NCI-H748 treated with DMSO at 0.1 percent for 48 hours (cell line): ENCODE data around the gene HMCN2.

Experiments used
- DNase-seq: peaks from one replicate; lab custom pipeline; 2025; lab: John Stamatoyannopoulos, UW

The HMCN2 gene

DNA sequence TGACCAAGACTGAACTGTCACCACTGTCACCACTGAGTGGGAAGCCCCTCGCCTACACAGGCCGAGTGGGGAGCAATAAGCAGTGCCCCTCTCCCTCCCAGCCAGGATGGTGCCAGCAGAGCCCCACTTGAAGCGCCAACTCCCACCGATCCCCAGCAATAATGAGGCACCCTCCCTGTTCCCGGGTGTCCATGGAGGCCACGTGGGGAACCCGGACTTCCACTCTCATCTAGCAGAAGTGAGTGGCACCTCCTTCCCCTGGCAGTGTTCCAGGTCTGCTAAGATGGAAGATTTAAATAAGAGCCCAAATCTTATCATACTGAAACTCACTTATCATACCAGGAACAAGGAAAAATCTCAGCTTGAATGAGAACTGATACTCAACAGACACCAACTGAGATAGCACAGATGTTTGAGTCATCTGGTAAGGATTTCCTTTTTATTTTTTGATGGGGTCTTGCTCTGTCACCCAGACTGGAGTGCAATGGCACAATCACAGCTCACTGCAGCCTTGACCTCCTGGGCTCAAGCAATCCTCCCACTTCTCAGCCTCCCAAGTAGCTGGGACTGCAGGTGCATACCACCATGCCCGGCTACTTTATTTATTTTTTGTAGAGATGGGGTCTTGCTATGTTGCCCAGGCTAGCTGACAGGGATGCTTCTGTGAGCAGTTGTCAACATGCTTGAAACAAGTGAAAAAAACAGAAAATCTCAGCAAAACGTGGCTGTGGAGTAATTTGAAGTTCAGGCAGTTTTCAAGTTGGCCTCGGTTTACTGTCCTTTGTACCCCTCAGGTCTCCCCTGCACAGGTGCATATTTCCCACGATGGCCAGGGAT, 149.6 kb downstream of the HMCN2 start:
- no peak for DNase-seq

DNA sequence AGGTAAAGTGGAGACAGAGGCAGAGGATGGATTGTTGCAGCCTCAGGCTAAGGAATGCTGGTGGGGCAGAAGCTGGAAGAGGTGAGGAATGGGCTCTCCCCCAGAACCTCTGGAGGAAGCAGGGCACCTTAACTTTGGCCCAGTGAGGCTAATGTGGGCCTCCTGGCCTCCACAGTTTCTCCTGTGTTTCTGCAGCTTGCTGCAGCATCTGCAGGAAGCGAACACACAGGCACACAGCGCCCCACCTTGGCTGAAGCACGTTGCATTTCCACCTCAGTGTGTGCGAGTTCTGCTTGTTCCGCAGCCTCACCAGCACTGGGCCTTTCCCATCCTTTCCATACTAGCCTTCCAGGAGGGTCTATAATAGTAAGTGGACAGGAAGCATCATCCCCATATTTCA, 152.0 kb downstream of the HMCN2 start:
- DNase-seq, result no peak

DNA sequence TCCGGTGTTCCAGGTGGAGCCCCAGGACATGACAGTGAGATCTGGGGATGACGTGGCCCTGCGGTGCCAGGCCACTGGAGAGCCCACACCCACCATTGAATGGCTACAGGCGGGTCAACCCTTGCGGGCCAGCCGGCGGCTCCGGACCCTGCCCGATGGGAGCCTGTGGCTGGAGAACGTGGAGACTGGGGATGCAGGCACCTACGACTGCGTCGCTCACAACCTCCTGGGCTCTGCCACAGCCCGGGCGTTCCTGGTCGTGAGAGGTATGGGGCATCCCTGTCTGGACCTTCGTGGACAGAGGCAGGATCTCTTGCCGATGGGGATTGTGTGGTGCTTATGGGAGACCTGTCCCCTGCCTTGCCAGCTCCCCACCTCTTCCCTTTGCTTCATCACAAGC, 153.2 kb downstream of the HMCN2 start:
- DNase-seq, result no peak

DNA sequence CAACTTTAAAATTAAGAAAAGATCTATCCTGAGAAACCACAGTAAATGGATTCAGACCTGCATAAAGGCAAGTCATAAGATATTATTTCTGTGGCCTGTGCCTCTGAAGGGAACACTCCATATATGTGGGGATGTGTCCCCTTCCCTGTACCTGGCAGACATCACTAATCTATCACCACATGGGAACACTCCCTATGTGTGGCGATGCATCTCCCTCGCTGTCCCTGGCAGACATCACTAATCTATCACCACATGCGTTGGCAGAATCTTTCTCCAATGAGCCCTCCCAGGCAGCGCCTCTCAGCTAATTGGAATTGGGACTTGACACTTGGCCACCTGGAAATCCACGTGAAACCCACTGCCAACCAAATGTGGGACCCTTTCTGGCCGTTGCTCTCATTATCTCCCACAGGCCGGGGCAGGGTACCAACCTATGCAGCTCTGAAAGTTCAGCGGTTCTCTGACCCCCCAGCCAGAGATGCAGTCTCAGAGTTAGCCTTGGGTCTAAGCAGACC, 154.0 kb downstream of the HMCN2 start:
- DNase-seq, result no peak

DNA sequence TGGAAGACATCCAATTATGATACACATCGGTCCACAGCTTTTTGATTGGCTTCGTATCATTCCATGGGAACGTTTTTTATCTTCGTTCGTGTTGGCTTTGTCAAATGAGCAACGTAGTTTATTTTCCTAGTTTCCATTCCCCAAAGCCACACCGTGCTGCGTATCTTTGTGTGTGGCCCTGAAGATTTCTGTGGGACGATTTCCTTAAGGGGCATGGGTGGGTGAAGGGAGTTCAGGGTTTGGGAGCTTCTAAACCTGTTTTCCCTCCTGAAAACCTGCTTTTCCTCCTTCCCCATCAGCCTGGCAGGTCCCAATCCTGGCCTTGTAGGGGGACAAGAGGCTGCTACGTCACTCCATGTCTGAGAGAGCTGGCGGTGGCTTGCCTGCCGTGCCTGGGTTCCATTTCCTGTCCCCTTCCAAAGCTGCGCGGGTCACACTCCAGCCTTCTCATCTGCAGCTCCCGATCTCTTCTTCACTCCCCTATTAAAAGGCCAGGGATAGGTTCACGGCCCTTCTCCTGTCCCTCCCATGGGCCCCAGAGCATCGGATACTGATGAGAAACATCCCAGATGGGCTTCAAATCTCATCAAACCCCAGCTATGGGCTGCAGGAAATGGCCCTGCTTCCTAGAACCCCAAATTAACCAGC, 155.7 kb downstream of the HMCN2 start:
- DNase-seq, result no peak

DNA sequence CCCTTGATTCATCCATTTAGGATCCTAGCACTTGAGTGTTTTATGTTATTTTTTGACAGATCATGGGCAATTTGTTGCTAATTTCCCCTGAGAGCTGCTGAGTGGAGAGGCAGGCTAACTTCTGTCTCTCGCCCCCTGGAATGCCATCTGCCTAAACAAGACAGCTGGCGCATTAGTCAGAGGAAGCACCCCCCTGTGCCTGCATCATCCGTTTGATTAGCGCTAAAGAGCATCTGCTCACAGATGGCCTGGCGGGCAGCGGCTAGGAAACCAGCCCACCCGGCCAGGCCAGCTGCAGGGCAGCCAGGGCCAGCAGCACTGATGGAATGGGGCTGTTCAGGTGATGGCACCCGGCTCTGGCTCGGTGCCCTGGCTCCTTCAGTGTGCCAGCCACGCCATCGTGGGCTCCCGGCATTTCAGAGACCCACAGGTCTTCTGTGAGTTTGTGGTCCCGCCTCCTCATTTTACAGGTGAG, 156.3 kb downstream of the HMCN2 start:
- peak; percentile 36 for DNase-seq

DNA sequence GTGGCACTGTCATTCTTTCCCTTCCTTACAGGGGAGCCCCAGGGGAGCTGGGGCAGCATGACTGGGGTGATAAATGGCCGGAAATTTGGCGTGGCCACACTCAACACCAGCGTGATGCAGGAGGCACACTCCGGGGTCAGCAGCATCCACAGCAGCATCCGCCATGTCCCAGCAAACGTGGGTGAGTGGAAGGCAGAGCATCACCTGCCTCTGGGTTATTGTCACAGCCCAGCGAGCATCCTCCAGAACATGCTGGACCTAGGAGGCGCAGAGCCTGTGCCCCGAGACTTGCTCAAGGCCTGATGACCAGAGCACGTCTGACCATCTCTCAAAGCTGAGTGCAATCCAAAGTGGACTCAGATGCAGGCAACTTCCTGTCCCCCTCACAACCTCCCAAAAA, 157.0 kb downstream of the HMCN2 start:
- no peak for DNase-seq

DNA sequence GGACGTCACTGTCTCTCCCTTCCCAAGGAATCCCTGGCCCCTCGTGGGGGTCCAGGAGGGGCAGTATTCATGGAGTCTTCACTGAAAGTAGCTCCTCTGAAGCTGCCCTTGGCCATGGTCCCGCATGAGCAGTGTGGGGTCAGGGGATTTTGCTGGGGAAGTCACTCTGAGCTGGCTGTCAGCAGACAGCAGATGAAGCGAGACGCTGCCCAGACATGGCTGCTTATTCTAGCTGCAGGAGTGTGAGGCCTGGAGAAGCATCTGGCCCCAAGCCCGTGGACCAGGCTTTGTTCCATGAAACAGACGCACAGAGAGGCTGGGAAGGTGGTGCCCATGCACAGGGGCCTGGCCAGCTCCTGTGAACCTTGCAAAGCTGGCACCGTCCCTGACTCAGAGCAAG, 157.7 kb downstream of the HMCN2 start:
- no peak for DNase-seq

DNA sequence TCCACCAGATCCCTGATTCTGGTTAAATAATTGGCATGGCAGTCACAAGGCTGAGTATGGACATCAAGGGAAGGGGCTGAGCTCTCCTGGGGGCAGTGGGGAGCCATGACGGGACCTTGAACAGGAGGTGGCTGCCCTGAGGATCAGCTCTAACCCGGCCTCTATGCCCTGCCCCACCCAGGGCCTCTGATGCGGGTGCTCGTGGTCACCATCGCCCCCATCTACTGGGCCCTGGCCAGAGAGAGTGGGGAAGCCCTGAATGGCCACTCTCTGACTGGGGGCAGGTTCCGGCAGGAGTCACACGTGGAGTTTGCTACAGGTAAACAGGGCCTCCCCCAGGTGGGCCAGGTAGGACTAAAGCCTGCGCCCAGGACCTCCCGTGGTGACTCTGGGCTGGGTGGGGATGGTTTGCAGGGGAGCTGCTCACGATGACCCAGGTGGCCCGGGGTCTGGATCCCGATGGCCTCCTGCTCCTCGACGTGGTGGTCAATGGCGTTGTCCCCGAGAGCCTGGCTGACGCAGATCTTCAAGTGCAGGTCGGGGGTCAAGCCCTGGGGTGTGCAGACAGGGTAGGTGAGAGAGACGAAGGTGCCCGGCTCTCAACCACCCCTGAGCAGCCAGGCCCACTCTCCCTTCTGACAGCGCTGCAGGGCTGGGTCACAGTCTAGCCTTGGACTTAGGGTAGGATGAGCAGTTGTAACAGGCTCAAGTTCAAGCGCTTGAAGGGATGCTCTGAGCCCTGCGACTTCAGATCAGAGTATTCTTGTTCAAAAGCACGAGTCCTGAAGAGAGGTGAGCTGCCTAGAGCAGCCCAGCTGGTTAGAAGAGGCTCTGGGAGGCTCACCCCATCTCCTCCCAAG, 159.3 kb downstream of the HMCN2 start:
- no peak for DNase-seq

DNA sequence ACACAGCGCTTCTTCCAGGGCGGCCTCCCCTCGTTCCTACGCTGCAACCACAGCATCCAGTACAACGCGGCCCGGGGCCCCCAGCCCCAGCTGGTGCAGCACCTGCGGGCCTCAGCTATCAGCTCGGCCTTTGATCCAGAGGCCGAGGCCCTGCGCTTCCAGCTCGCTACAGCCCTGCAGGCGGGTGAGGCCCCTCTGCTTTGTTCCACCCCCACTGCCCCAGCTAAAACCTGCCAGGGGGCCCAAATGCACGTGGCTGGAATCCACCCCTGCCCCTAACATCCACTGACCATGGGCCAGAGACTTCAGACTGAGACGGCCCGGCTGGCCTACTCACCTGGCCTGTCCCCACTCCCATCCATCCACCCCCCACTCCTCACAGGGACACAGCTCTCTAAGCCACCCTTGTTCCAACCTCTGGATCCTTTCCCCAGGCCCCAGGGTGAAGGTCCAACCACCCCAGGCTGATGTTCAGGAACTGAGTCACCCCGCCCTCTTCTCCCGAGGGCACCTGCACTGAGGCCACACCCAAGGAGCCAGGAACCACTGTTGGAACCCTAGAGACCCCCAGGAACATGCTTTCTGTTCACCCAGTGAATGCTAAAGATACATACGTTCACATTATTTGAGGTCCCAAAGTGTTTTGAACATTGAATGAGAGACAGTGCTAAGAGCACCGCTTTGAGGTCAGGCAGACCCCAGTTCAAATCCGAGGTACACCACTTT, 160.3 kb downstream of the HMCN2 start:
- DNase-seq, result no peak

DNA sequence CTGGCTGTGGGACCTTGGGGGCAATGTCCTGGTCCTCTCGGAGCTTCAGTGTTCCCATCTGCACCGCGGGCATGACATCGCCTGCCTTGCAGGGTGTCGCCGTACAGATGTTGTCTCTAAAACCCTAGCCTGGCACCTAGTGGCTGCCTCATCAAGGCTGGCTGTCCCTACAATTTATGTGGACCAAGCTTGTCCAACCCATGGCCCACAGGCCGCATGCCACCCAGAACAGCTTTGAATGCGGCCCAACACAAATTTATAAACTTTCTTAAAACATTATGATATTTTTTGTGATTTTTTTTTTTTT, 160.9 kb downstream of the HMCN2 start:
- DNase-seq, result no peak

DNA sequence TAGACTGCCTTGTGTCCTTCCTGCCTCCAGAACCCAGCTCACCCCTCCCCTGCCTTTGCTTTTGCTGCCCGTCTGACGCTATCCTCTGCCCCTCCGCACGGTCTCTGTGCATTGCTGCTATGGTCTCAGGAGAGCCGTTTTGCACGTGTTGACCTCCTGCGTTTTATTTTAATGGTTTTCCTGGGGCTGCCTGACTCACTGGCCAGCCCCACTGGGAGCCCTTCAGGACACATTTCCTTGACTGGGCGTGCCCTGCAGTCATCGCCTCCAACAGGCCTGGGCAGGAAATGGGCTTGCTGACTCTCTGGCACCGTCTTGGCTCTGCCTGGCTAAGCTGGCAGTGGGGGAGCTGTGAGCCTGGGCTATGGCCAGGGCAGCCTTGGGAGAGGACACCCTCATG, 161.3 kb downstream of the HMCN2 start:
- DNase-seq, result no peak

DNA sequence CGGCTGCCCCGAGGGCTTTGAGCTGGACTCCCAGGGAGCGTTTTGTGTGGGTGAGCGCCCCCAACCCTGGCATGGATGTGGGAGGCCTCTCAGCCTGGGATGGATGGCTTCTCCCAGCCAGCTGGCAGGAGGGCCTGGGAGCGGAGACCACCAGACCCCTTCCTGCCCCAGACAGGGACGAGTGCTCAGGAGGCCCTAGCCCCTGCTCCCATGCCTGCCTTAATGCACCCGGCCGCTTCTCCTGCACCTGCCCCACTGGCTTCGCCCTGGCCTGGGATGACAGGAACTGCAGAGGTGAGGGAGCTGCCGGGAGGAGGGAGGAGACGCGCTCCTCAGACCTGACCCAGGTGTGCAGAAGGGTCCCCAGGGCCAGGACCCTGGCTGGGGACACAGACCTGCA, 161.8 kb downstream of the HMCN2 start:
- no peak for DNase-seq

DNA sequence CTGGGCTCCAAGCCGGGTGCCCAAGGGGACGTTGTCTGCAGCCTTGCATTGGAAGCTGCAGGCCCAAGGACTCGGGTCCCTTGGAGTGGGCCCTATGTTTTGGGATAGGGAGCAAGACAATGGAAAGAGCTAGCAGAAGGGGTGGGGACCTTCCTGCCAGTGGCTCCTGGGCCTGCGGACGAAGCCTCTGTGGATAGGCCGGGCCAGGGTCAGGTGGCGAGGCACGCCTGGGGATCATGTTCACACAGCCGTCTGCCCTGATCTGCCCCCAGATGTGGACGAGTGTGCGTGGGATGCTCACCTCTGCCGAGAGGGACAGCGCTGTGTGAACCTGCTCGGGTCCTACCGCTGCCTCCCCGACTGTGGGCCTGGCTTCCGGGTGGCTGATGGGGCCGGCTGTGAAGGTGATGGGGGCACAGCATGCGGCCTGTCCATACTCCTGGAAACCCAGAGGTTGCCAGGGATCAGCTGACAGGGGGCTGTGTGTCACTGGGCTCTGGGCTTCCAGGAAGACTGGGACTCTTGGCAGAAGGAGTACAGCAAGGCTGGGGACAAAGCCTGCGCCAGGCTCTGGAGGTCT, 162.6 kb downstream of the HMCN2 start:
- DNase-seq, result no peak

DNA sequence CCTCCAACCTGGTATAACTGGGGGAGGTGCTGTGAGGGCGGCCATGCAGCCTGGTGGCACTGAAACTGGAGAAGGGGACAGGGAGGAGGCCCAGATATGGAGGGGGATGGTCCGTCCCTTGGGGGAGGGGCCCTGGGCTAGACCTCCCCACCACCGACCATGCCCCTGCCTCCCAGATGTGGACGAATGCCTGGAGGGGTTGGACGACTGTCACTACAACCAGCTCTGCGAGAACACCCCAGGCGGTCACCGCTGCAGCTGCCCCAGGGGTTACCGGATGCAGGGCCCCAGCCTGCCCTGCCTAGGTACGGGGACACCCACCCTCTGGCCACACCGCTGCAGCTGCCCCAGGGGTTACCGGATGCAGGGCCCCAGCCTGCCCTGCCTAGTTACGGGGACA, 163.8 kb downstream of the HMCN2 start:
- DNase-seq, result no peak

DNA sequence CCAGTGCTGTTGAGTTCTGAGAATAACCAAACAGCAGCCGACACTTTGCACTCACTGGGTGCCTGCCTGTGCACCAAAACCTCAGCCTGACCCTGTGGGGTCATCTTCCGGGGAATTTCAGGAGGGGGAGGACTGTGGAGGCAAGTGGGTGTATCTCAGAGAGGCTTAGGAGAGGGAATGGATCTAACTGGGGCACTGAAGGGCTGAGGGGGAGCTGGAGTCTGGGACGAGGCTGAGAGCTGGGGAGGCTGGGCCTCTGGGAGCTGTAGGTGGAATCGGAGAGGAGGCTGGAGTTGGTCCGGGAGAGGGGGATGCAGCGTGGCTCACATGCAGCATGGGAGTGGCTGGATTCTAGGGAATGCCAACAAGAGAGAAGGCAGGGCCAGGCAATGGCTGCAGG, 164.3 kb downstream of the HMCN2 start:
- no peak for DNase-seq

DNA sequence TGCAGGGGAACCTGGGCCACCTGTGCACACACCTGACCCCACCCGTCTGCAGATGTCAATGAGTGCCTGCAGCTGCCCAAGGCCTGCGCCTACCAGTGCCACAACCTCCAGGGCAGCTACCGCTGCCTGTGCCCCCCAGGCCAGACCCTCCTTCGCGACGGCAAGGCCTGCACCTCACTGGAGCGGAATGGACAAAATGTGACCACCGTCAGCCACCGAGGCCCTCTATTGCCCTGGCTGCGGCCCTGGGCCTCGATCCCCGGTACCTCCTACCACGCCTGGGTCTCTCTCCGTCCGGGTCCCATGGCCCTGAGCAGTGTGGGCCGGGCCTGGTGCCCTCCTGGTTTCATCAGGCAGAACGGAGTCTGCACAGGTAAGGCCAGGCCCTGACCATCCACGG, 164.7 kb downstream of the HMCN2 start:
- DNase-seq, result no peak

DNA sequence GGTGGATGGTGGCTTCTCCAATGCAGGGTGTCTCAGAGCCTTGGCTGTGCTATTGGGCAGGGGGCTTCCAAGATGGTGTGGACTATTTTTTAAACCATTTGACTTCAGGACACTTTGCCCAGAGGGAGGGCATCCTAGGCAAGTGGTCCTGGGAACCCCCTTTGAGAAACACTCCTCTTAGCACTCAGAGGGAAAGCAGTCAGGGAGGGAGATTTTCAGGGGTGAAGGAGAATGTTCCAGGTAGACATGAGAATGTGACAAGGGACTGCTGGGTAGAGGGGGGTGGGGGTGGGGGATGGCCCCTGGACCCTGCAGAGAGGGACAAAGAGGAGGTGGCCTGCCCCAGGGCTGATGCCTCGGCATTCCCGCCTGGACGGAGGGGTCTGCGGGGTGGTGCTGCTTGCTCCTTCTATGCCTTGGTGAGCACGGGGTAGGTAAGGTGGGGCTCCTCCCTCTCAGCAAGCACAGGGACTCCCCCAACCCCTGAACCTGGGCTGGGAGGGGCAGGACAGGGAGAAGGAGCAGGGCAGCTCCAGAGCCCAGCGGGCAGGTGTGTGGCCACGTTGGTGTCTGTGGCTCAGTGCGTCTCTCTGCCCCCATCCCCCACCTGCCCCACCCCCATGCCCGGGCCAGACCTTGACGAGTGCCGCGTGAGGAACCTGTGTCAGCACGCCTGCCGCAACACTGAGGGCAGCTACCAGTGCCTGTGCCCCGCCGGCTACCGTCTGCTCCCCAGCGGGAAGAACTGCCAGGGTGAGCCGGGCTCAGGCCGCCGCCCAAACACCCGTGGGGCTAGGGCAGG, 165.4 kb downstream of the HMCN2 start:
- no peak for DNase-seq

DNA sequence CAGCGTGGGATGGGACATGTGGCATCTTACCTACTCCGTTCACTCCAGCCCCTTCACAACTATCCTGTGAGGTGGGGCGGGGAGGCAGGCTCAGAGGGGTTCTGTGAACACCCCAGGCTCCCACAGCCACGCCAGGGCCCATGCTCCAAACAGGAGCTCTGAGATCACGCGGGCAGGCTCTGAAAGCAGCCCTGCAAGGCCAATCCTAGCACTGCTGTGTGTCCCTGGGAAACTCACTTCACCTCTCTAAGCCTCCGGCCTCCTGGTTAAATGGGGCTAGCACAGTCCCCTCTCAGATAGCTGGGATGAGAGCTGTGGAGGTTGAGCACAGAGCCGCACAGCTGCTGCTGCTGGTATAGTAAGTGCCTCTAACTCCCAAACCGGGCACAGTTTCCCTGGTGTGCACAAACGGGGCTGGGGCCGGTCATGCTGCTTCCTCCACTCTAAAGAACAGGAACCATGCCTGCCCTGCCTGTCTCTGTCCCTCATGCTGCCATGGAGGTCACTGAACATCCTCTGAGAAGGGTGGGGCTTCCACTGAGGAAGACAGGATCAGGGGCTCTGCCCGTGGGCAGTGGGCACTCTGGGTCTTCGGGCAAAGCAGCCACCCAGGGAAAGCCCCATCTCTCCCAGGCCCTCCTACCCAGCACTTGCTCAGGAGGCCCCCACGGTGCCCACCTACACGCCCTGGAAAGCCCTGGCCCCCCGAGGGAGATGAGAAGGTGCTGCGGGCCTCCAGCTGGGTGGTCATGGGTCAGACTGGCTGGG, 166.2 kb downstream of the HMCN2 start:
- no peak for DNase-seq

DNA sequence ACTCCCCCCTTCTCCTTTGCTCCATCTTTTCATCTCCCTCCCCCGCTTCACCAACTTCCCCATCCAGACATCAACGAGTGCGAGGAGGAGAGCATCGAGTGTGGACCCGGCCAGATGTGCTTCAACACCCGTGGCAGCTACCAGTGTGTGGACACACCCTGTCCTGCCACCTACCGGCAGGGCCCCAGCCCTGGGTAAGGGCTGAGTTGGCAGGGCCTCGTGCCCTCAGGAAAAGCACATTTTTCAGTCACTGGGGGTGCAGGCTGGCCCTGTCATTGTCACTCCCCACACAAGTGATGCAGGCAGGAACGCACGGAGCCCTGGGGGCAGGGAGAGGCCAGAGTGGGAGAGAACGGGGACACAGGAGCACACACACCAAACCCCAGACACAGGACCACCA, 166.8 kb downstream of the HMCN2 start:
- DNase-seq, result no peak
